GM19452 (cell line): ENCODE measurements around the gene MYO1D.
"Not testable (repeated sequence)": the region's sequence is repeated elsewhere in the genome, so short reads cannot be mapped to it uniquely, and the experiment has no call there.

Experiments used
- ATAC-seq: cut with Tn5 transposase; IDR thresholded peaks from one replicate; pipeline ENCODE4 v1.9.1; 2021; ENCODE audit not compliant: unreplicated experiment

MYO1D gene

GRCh38 chr17:32741381-32741780, 135.5 kb downstream of the MYO1D start:
- ATAC-seq = no peak

GRCh38 chr17:32739722-32740121, 137.2 kb downstream of the MYO1D start:
- no peak for ATAC-seq

- not testable (repeated sequence) for ATAC-seq
Observed at GRCh38 chr17:32739151-32739550, 137.8 kb downstream of the MYO1D start.

- ATAC-seq = no peak
Observed at GRCh38 chr17:32733401-32733800, 143.5 kb downstream of the MYO1D start.

GRCh38 chr17:32732900-32733299, 144.0 kb downstream of the MYO1D start:
- ATAC-seq = no peak

GRCh38 chr17:32732296-32732642, 144.7 kb downstream of the MYO1D start:
- no peak for ATAC-seq

GRCh38 chr17:32731556-32732295, 145.2 kb downstream of the MYO1D start:
- ATAC-seq = no peak

GRCh38 chr17:32727681-32728080, 149.2 kb downstream of the MYO1D start:
- ATAC-seq = no peak

- no peak for ATAC-seq
Observed at GRCh38 chr17:32725697-32726096, 151.2 kb downstream of the MYO1D start.

- no peak for ATAC-seq
Observed at GRCh38 chr17:32723310-32723955, 153.5 kb downstream of the MYO1D start.

- no peak for ATAC-seq
Observed at GRCh38 chr17:32722733-32723132, 154.2 kb downstream of the MYO1D start.

GRCh38 chr17:32720671-32721070, 156.3 kb downstream of the MYO1D start:
- no peak for ATAC-seq

GRCh38 chr17:32719689-32720088, 157.2 kb downstream of the MYO1D start:
- ATAC-seq = no peak

GRCh38 chr17:32714922-32715321, 162.0 kb downstream of the MYO1D start:
- ATAC-seq = not testable (repeated sequence)

- ATAC-seq = not testable (repeated sequence)
Observed at GRCh38 chr17:32714206-32714605, 162.7 kb downstream of the MYO1D start.

GRCh38 chr17:32713081-32713480, 163.8 kb downstream of the MYO1D start:
- ATAC-seq = no peak

GRCh38 chr17:32709562-32709961, 167.4 kb downstream of the MYO1D start:
- ATAC-seq = no peak

- no peak for ATAC-seq
Observed at GRCh38 chr17:32701871-32702270, 175.1 kb downstream of the MYO1D start.

- no peak for ATAC-seq
Observed at GRCh38 chr17:32699247-32699646, 177.7 kb downstream of the MYO1D start.

GRCh38 chr17:32697728-32698625, 178.9 kb downstream of the MYO1D start:
- ATAC-seq = no peak

GRCh38 chr17:32696426-32696825, 180.5 kb downstream of the MYO1D start:
- ATAC-seq = no peak

GRCh38 chr17:32695864-32696263, 181.1 kb downstream of the MYO1D start:
- ATAC-seq = no peak
